Brain microvascular endothelial cell (primary cell): ENCODE results near the gene C17orf58.
"Not testable (repeated sequence)": the region's sequence is repeated elsewhere in the genome, so short reads cannot be mapped to it uniquely, and the experiment has no call there.

Experiments used
- DNase-seq: peaks from one replicate; pipeline ENCODE4 v3.0.0-alpha.2; 2020
- H3K27ac ChIP-seq: fragments of 250-450 bp; sonication (Bioruptor Pico); 2 replicates; pipeline ENCODE4 v1.5.1; 2020; ENCODE audit warnings: mild to moderate bottlenecking, moderate library complexity
- H3K27me3 ChIP-seq: fragments of 250-450 bp; sonication (Bioruptor Pico); replicated peaks from 2 replicates; pipeline ENCODE4 v1.5.1; 2020; ENCODE audit warnings: mild to moderate bottlenecking
- H3K36me3 ChIP-seq: fragments of 250-450 bp; sonication (Bioruptor Pico); replicated peaks from 2 replicates; pipeline ENCODE4 v1.5.1; 2020; ENCODE audit warnings: mild to moderate bottlenecking
- H3K4me3 ChIP-seq: 2 replicates; pipeline ENCODE4 v1.5.1; 2011; ENCODE audit warnings: low read depth, mild to moderate bottlenecking, control low read depth, low read length, moderate library complexity
- in situ Hi-C: cut with HindIII; loops from 2 replicates; pipeline ENCODE4 v1.10.0; 2017; ENCODE audit warnings: low sequenced_read_pairs, low pct_ligation_motif_present
- TF ChIP-seq, protein P1 (sequence below): IDR thresholded peaks from 2 replicates; pipeline ENCODE4 v1.5.1; 2011; ENCODE audit warnings: low read depth, mild to moderate bottlenecking, moderate library complexity, low read length, control low read depth, inconsistent platforms; ENCODE audit errors: missing control alignments

The C17orf58 gene

DNA sequence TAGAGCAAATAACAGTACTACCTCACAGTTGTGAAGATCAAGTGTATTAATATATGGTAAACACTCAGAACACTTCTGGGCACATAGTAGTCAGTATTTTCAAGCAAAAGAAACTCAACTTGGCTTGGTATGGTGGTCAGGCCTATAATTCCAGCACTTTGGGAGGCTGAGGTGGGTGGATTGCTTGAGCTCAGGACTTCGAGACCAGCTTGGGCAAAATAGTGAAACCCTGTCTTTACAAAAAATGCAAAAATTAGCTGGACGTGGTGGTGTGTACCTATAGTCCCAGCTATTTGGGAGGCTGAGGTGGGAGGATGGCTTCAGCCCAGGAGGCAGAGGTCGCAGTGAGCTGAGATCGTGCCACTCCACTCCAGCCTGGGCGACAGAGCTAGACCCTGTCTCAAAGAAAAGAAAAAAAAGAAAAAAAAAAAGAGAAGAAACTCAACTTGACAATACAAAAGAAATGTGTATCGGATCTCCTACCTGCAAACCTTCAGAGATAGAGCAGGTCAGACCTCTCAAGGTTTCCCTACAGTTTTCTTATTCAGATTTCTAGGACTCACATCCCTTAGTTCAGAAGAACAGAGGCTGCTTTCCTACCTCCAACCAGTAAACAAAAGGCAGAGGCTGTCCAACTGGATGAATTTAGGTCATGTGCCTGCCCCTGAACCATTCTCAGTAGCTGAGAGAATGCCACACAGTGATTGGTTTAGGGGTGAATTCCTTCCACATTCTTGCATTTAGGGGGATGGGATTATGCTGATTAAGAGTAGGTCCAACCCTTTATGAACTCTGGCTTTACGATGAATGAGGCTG, 37.6 kb upstream of the C17orf58 start:
- H3K27ac ChIP-seq: peak overlapping the region; percentile 10
- H3K4me3 ChIP-seq: no peak overlapping the region
- H3K27me3 ChIP-seq: no peaks in the 10 kb centered on the region
- peaks cover 16% of the 10 kb centered on the region for H3K36me3 ChIP-seq
- in situ Hi-C loops: no loop called here
- peak; percentile 81 for DNase-seq
- TF ChIP-seq, protein P1, sequence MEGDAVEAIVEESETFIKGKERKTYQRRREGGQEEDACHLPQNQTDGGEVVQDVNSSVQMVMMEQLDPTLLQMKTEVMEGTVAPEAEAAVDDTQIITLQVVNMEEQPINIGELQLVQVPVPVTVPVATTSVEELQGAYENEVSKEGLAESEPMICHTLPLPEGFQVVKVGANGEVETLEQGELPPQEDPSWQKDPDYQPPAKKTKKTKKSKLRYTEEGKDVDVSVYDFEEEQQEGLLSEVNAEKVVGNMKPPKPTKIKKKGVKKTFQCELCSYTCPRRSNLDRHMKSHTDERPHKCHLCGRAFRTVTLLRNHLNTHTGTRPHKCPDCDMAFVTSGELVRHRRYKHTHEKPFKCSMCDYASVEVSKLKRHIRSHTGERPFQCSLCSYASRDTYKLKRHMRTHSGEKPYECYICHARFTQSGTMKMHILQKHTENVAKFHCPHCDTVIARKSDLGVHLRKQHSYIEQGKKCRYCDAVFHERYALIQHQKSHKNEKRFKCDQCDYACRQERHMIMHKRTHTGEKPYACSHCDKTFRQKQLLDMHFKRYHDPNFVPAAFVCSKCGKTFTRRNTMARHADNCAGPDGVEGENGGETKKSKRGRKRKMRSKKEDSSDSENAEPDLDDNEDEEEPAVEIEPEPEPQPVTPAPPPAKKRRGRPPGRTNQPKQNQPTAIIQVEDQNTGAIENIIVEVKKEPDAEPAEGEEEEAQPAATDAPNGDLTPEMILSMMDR: no peak

DNA sequence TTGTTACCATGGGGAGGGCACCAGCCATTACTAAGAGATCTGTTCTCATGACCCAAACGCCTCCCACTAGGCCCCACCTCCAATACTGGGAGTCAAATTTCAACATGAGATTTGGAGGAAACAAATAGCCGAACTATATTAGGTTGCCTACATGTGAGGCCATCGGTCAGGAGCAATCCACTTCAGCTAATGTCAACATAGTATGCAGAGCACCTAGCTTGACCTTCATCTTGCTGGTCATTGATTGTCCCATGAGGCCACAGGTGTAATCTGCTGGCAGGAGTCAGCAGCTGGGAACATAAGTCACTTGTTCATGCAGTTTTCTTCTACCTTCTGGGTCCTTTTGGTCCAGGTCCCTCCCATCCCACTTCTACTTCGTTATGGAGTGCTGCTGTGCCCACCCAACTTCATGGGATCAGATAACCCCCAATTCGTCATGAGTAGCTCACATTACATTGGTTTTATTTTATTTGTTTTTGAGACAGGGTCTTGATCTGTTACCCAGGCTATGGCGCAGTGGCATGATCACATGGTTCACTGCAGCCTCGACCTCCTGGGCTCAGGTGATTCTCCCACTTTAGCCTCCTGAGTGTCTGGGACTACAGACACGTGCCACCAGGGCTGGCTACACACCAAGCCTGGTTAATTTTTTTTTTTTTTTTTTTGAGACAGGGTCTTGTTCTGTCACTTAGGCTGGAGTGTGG, 33.4 kb upstream of the C17orf58 start:
- Histone ChIP-seq H3K4me3 (no peak overlapping the region), H3K27me3 (no peaks in the 10 kb centered on the region), H3K27ac (no peak overlapping the region), H3K36me3 (no peaks in the 10 kb centered on the region)
- TF ChIP-seq, protein P1: no peak
- in situ Hi-C loops: no loop called here
- DNase-seq: no peak

DNA sequence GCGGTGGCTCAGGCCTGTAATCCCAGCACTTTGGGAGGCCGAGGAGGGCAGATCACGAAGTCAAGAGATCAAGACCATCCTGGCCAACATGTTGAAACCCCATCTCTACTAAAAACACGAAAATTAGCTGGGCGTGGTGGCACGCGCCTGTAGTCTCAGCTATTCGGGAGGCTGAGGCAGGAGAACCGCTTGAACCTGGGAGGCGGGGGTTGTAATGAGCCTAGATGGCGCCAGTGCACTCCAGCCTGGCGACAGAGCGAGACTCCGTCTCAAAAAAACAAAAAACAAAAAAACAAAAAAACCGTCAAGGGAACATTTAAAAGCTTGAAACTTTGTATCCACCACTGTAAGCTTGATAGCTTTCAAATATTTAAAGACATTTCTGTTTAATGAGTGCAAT, 26.3 kb upstream of the C17orf58 start:
- H3K36me3 ChIP-seq, DNase-seq, in situ Hi-C loops, H3K4me3 ChIP-seq, H3K27ac ChIP-seq, H3K27me3 ChIP-seq: not testable (repeated sequence)

DNA sequence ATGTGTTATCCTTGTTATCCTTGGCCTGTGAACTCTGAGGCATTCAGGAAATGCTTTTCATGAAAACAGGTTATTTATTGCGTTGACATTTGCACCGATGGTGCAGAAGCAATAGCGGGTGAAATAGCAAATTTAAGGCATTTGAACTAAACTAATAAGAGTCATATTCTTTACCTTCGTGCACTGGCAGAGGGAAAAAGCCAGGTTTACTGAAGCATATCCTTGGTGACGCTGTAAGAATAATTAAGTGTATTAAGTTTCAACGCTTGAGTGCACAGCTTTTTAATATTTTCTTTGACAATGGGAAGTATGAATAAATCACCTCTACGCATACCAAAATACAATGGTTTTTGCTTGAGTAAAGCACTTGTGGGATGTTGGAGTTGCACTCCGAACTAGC, 25.7 kb upstream of the C17orf58 start:
- in situ Hi-C loops: no loop called here
- Histone ChIP-seq H3K36me3 (no peaks in the 10 kb centered on the region), H3K4me3 (no peak overlapping the region), H3K27ac (no peak overlapping the region), H3K27me3 (no peaks in the 10 kb centered on the region)
- TF ChIP-seq, protein P1: no peak
- no peak for DNase-seq

- H3K36me3 ChIP-seq, H3K27me3 ChIP-seq, in situ Hi-C loops, H3K27ac ChIP-seq, DNase-seq: not testable (repeated sequence)
- peak overlapping the region; percentile 69 for H3K4me3 ChIP-seq
These were observed 24.5 kb upstream of the C17orf58 start for GRCh38 chr17:68020791-68021190.

GRCh38 chr17:68020409-68020756, 24.1 kb upstream of the C17orf58 start:
- no peak for DNase-seq
- no peak overlapping the region for H3K27ac ChIP-seq

More at GRCh38 chr17:68020409-68020756, 24.1 kb upstream of the C17orf58 start:
- peak overlapping the region; percentile 69 for H3K4me3 ChIP-seq
- in situ Hi-C loops: no loop called here
- H3K36me3 ChIP-seq: no peaks in the 10 kb centered on the region
- H3K27me3 ChIP-seq: no peaks in the 10 kb centered on the region
- TF ChIP-seq, protein P1: no peak
